ENCODE data around the gene APLF.
"Not testable (repeated sequence)": the region's sequence is repeated elsewhere in the genome, so short reads cannot be mapped to it uniquely, and the experiment has no call there.

The APLF gene

GRCh38 chr2:68537809-68538208, 70.4 kb downstream of the APLF start:
- DNase-seq = no peak

GRCh38 chr2:68544811-68545210, 77.4 kb downstream of the APLF start:
- no peak for DNase-seq

DNA sequence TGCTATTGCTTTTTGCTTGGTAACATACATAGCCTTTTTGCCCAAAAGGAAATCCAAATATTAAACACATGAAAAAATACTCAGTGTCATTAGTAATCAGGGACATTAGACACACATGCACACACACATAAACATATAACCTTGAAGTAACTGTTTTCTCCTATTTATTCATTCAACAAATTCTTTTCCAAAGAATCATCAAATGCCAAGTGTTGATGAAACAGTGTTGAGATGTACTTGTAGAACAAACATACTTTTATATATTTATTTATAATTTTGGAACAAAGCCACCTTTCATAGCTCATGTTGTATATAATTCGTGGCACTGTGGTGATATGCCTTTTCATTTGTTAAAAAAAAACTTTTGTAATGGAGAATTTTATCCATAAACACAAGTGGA, 81.0 kb downstream of the APLF start:
- no peak for DNase-seq

DNA sequence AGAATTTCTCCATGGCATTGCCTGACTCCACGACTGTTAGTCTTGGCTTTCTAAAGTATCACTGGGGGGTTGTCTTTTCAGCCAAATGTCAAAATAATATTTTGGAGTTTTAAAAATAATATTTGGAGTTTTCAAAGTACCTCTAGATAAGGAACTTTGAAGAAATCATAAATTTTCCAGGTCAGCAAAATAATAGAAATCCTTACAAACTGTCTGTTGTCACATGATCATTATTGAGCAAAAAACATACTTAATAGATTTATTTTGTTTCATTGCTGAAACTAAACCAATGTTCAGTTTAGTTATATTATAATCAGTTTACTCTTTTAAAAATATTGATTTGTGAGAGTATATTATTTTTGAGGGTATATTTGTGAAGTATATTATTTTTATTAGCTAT, 85.7 kb downstream of the APLF start:
- DNase-seq = no peak

DNA sequence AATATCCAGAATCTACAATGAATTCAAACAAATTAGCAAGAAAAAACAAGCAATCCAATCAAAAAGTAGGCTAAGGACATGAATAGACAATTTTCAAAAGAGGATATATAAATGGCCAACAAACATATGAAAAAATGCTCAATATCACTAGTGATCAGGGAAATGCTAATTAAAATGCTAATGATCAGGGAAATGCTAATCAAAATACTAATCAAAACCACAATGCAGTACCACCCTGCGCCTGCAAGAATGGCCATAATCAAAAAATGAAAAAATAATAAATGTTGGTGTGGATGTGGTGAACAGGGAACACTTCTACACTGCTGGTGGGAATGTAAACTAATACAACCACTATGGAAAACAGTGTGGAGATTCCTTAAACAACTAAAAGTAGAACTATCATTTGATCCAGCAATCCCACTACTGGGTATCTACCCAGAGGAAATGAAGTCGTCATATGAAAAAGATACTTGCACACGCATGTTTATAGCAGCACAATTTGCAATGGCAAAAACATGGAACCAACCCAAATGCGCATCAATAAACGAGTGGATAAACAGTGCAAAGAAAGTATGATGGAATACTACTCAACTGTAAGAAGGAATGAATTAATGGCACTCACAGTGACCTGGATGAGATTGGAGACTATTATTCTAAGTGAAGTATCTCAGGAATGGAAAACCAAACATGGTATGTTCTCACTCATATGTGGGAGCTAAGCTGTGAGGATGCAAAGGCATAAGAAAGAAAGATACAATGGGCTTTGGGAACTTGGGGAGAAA, 88.2 kb downstream of the APLF start:
- not testable (repeated sequence) for DNase-seq

DNA sequence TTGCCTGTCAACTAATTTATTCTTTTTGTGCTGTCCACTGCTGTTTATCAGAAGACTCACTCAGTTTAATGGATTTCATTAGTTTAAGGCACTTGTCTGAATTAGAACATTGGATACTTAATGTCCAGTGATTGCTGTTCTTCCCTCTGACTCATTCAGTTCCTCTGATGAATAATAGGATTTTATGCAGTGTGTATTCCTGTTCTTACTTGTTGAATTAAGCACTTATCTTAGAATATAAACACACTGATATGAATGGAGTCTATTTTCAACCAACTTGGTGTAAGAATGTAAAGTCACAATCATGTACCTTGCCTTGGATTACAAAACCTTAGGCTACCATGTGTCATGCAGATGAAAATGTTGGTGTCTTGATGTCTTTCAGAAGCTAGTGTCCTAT, 89.0 kb downstream of the APLF start:
- DNase-seq = no peak

- DNase-seq = no peak
Measured at GRCh38 chr2:68558576-68558975, 91.2 kb downstream of the APLF start.

DNA sequence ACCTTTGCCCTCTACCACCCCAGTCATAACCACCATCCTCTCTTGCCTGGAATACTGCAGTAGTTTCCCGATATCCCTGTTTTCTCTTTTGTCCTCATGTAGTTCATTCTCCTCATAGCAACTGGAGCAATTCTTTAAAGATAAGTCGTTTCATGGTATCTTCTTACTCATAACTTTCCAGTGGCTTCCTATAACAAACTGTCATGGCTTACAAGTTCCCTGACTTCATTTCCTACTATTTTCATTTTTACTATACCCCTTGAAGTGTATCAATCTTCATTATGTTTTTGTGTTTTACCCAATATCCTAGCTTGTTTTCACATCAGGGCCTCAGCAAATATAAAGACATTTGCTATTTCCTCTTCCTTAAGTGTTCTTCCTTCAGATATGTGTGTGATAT, 92.3 kb downstream of the APLF start:
- no peak for DNase-seq

DNA sequence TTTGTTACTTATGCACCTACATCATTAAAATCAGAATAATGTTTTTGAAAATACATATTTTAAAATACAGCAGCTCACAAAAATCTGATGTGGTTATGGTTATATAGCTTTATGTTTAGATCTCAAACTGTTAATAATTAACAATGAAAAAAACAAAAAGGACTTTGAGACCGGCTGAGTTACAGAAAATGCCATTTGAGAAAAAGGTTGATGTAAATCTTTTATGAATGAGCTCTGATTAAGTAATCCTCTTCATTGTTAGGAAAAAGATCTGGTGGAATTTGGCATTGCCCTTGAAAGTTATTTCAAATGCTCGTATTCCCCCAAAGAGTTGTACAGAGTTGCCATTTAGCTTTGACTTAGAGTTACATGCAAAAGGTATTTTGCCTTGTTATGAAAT, 93.2 kb downstream of the APLF start:
- no peak for DNase-seq

DNA sequence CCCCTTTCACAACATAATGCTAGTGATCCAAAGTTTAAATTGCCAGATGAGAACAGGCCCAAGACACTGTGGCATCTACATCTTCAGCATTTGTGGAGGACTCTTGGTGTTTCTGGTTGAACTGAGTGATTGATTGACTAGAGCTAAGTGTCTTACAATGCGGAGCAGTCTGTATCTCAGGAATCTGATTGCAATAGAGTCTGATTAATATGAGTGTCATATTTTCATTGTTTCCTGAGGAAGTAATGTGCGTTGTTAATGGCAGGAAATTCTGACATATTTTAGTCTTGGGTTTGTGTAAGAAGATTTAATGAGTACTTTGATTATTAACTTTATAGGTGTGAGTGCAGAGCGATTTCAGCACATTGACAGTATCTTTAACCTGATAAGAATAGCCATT, 94.0 kb downstream of the APLF start:
- no peak for DNase-seq

GRCh38 chr2:68562934-68563333, 95.5 kb downstream of the APLF start:
- DNase-seq = no peak

DNA sequence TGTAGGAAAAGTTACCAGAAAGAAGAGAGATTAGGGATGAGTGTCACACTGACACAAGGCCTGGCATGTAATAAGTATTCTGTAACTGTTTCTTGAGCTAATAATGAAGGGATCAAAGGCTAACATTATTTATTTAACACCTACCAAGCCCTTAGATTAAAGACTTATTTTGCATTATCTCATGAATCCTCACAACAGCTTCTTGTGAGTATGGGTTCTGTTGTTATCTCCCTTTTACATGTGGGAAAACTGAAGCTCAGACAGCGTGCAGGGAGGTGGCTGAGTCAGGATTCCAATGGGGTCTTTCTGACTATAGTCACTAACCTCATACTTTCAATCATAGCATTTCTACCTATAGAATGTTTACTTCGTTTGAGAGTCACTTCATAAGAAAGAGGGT, 97.0 kb downstream of the APLF start:
- DNase-seq = no peak

DNA sequence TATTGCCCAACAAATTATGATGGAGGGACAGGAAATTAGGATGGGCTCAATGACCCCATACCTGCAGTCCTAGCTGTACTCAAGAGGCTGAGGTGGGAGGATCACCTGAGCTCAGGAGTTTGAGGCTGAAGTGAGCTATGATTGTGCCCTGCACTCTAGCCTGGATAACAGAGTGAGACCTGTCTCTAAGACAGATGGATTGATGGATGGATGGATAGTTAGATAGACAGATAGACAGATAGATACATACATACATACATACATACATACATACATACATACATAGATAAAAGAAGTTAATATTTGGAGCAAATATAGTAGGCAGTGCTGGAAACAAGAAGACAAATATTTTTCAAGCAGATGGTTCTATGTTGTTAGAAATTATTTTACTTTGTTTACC, 97.9 kb downstream of the APLF start:
- no peak for DNase-seq

GRCh38 chr2:68565858-68566257, 98.5 kb downstream of the APLF start:
- no peak for DNase-seq

DNA sequence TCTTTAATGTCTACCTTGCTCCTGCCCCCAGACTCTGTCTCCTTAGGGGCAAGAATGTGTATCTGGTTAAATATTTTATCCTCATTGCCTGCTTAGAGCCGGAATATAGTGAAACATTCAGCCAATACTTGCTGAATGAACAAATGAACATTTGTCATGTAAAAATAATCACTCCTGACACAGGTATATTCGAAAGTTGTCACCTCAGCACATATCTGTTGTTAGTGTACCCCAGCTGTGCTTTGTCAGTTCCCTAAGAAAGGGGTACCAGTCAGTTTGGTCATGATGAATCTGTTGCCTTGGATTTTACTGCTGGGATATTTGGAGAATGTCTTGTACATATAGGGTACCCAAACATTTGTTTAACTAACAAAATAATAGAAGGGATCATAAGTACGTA, 99.0 kb downstream of the APLF start:
- DNase-seq = no peak

- no peak for DNase-seq
Measured at GRCh38 chr2:68568116-68568515, 100.7 kb downstream of the APLF start.

- DNase-seq = no peak
Measured at GRCh38 chr2:68569604-68570003, 102.2 kb downstream of the APLF start.

- DNase-seq = not testable (repeated sequence)
Measured at GRCh38 chr2:68570434-68570833, 103.0 kb downstream of the APLF start.

GRCh38 chr2:68574202-68574791, 106.9 kb downstream of the APLF start:
- DNase-seq = no peak

DNA sequence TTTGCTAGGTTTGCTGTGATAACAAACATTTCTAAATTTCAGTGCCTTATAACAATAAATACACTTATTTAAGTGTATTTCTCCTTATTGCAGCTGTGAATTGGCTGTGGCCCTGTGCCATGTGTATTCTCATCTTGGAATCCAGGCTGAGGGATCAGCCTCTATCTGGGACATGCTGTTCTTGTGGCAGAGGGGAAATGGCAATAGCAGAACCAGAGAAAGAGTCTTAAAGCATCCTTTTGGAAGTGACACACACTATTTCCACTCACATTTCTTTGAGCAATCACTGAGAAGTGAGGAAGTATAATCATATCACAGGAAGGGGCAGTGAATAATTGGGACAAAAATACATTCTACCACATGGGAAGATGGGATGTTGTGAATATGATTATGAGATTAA, 109.8 kb downstream of the APLF start:
- DNase-seq = no peak

DNA sequence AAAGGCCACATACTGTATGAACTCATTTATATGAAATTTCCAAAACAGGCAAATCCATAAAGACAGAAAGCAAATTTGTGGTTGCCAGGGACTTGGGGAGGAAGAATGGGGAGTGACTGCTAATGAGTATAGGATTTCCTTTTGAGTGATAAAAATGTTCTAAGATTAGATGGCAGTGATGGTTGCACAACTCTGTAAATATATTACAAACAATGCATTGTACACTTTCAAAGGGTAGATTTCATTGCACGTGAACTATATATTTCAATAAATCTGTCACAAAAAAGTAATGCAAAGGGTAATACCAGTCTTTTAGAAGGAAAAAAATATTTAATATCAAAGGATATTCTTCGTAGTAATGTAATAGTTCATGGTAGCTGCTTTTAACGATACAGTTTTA, 112.3 kb downstream of the APLF start:
- DNase-seq = no peak

- DNase-seq = no peak
Measured at GRCh38 chr2:68588589-68588988, 121.2 kb downstream of the APLF start.

DNA sequence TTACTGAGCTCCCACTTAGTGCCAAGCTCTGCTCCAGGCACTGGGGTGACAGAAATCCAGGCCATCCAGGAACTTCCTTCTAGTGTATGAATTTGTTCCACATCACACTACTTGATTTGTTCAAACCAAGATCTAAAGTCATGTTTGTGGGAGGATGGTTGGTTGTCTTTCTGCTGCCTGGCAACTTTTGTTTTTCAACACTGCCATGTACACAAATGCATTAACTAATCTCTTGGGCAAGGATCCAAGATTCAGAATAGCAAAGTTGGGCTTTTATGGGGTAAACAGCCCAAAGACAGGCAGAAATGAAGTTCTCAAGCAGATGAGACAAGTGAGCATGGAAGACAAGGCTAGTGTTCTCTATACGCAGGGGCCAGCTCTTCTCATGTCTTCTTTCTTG, 122.6 kb downstream of the APLF start:
- DNase-seq = no peak

DNA sequence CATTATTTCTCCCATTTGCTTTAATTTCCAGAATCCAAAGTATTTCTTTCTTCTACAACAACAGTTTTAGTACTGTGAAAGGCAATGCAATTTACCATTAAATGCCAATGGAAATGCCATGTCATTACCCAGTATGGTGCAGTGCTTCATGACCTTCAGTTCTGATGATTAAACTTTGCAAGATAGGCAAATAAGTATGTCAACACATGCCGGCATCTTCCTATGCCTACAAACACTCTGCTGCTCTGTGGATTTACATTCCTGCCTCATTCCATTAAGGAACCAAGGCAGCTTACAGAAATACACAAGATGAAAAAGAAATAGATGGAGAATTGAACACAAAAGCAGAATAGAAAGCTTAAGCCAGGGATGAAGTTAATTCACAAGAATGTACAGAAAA, 123.3 kb downstream of the APLF start:
- DNase-seq = no peak

DNA sequence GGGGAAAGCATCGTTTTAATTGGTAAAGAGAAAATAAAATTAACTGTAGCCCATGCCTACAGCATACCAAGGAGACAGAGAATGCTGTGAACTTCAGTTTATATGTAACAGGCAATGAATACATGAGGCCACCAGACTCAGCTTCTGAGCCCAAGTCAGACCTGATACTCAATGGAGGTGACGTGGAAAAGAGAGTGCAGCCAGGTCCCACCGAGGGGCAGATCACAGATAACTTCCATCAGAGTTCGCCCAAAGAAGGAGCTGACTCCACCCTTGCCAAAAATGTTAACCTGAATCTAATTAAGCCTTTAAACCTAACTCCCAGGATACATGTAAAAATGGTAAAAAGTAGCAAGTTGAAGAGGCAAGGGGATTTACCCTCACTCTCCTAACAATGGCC, 123.8 kb downstream of the APLF start:
- no peak for DNase-seq
